Common myeloid progenitor, CD34-positive (primary cell): ENCODE results near the gene IQCC. TPM values are rescaled to one million over a fixed set of nuclear protein-coding genes. Genes with fewer than 3 reads are reported as not detected.
"Not testable (repeated sequence)": the region's sequence is repeated elsewhere in the genome, so short reads cannot be mapped to it uniquely, and the experiment has no call there.

Experiments used
- CTCF ChIA-PET: fragments of 350-600 bp; sonication (Branson Sonifier 250); formaldehyde crosslinking; loops from one replicate; lab custom pipeline; 2021; ENCODE audit warnings: antibody characterized with exemption; lab: Charles Lee
- POLR2A ChIA-PET: fragments of 350-600 bp; sonication (Branson Sonifier 250); formaldehyde crosslinking; loops from one replicate; lab custom pipeline; 2021; ENCODE audit warnings: antibody characterized with exemption; lab: Charles Lee
- DNase-seq, 3 donors: peaks; one replicate each; pipeline versions ENCODE4 v3.0.0 to v3.0.0-alpha.2; 2013
- H3K27ac ChIP-seq, 2 experiments: 1 replicate in 1 of 2; 2 replicates in 1 of 2; pipeline ENCODE4 v1.7.0; 2013; ENCODE audit warnings: inconsistent platforms in 2 of 2, low read length in 2 of 2, mild to moderate bottlenecking in 2 of 2, low read depth in 1 of 2, moderate library complexity in 1 of 2; ENCODE audit not compliant: severe bottlenecking in 2 of 2, insufficient read depth in 1 of 2, poor library complexity in 1 of 2
- H3K27me3 ChIP-seq, 5 experiments: replicated peaks in 2 of 5; 1 replicate in 3 of 5; 2 replicates in 2 of 5; pipeline versions ENCODE4 v1.6.1 to v1.7.0; 2013; ENCODE audit warnings: low read length in 4 of 5, mild to moderate bottlenecking in 2 of 5, moderate library complexity in 2 of 5, inconsistent platforms in 1 of 5; ENCODE audit not compliant: insufficient read depth in 5 of 5, control insufficient read depth in 4 of 5
- H3K36me3 ChIP-seq, 4 experiments: 1 replicate in 2 of 4; 2 replicates in 2 of 4; pipeline versions ENCODE4 v1.6.1 to v1.7.0; 2013; ENCODE audit warnings: low read length in 3 of 4, control low read depth in 1 of 4, mild to moderate bottlenecking in 1 of 4; ENCODE audit not compliant: control insufficient read depth in 4 of 4, insufficient read depth in 4 of 4
- H3K4me1 ChIP-seq, 4 experiments: 1 replicate in 3 of 4; 2 replicates in 1 of 4; pipeline versions ENCODE4 v1.6.1 to v1.7.1; 2013; ENCODE audit warnings: low read length in 3 of 4, mild to moderate bottlenecking in 3 of 4, control low read depth in 1 of 4, inconsistent platforms in 1 of 4, moderate library complexity in 1 of 4; ENCODE audit not compliant: control insufficient read depth in 4 of 4, insufficient read depth in 4 of 4; ENCODE audit errors: control extremely low read depth in 1 of 4
- H3K4me3 ChIP-seq, 7 experiments: 1 replicate in 4 of 7; 2 replicates in 3 of 7; pipeline versions ENCODE4 v1.5.1 to v1.7.0; 2013; ENCODE audit warnings: mild to moderate bottlenecking in 7 of 7, low read length in 6 of 7, moderate library complexity in 6 of 7, inconsistent platforms in 2 of 7, low read depth in 2 of 7, control low read depth in 1 of 7; ENCODE audit not compliant: insufficient read depth in 4 of 7, control insufficient read depth in 1 of 7; ENCODE audit errors: extremely low read depth in 1 of 7
- H3K9me3 ChIP-seq, 5 experiments: 1 replicate in 4 of 5; 2 replicates in 1 of 5; pipeline versions ENCODE4 v1.6.1 to v1.7.1; 2013; ENCODE audit warnings: low read length in 4 of 5, mild to moderate bottlenecking in 2 of 5, inconsistent platforms in 1 of 5, low read depth in 1 of 5, moderate library complexity in 1 of 5; ENCODE audit not compliant: control insufficient read depth in 4 of 5, insufficient read depth in 2 of 5; ENCODE audit errors: control extremely low read depth in 1 of 5
- WGBS: methylation state at CpG from one replicate; pipeline ENCODE4 v1.1.5; 2013; ENCODE audit not compliant: insufficient coverage; 5-methylcytosine and 5-hydroxymethylcytosine counted together
- polyA plus RNA-seq: library from polyadenylated mRNA; unstranded; fragments of 120-200 nt; gene quantifications from one replicate; pipeline ENCODE4 v1.2.1, GENCODE V29; 2013

IQCC gene
- 4.0 TPM for polyA plus RNA-seq

- H3K9me3 ChIP-seq = no peaks in the 10 kb centered on the region
- H3K4me1 ChIP-seq = peaks cover 3 to 36% (median 33%) of the 10 kb centered on the region in 4 experiments
- ChIA-PET CTCF (interaction anchor here (1.1 to 3.3 kb wide), 3 partner anchors 7 to 111 kb away, joined by 3 to 22 read pairs (median 4); no protein-coding TSS in a partner anchor), POLR2A (no interaction called here)
- peak; percentile 81 to 88 (median 87) for DNase-seq
- peak within 1 kb of the TSS; percentile 50 to 87 (median 82) for H3K4me3 ChIP-seq
- H3K27ac ChIP-seq = peak within 1 kb of the TSS; percentile 54 to 78
- 3% methylated on average over 65 of the region's 77 CpGs for WGBS
- no peaks in the 10 kb centered on the region for H3K27me3 ChIP-seq
- peaks cover 0 to 8% (median 7%) of the 10 kb centered on the region in 4 experiments for H3K36me3 ChIP-seq
Measured at GRCh38 chr1:32205401-32206370, at the start of gene IQCC. Gene IQCC (plus strand): TSS chr1:32205671. CDS start chr1:32205682, 11 bp downstream.

- Histone ChIP-seq H3K4me1 (no peaks in the 10 kb centered on the region), H3K4me3 (no peak overlapping the region), H3K27me3 (no peaks in the 10 kb centered on the region), H3K27ac (no peak overlapping the region), H3K9me3 (no peaks in the 10 kb centered on the region), H3K36me3 (peaks cover 39 to 84% (median 64%) of the 10 kb centered on the region in 4 experiments)
- no peak for DNase-seq
- WGBS = 100% methylated on average over 2 of the region's 3 CpGs
- POLR2A ChIA-PET = interaction anchor here (0.6 kb wide), 1 partner anchor 21 kb away, joined by 5 read pairs; no protein-coding TSS in a partner anchor
- CTCF ChIA-PET = no interaction called here
Measured at GRCh38 chr1:32159189-32159588, 46.3 kb upstream of the IQCC start.

- Histone ChIP-seq H3K4me1 (no peaks in the 10 kb centered on the region), H3K27me3 (no peaks in the 10 kb centered on the region), H3K27ac (no peak overlapping the region), H3K36me3 (peaks cover 21 to 78% (median 61%) of the 10 kb centered on the region in 4 experiments), H3K9me3 (no peaks in the 10 kb centered on the region), H3K4me3 (no peak overlapping the region)
- CTCF ChIA-PET = interaction anchor here (0.8 to 1.1 kb wide), 2 partner anchors 10 to 40 kb away, joined by 3 to 5 read pairs; no protein-coding TSS in a partner anchor
- POLR2A ChIA-PET = interaction anchor here (0.7 to 1.0 kb wide), 2 partner anchors 14 to 98 kb away, joined by 3 to 4 read pairs; no protein-coding TSS in a partner anchor
- DNase-seq = no peak
- no CpG with 5 or more reads among the region's 2 CpGs for WGBS
Measured at GRCh38 chr1:32163405-32163804, 42.1 kb upstream of the IQCC start.

- H3K9me3 ChIP-seq, H3K27ac ChIP-seq, CTCF ChIA-PET, POLR2A ChIA-PET, H3K4me1 ChIP-seq, DNase-seq, H3K27me3 ChIP-seq, H3K4me3 ChIP-seq: not testable (repeated sequence)
- H3K36me3 ChIP-seq = peaks cover 26 to 77% (median 63%) of the 10 kb centered on the region in 4 experiments
- 100% methylated on average over 6 of the region's 10 CpGs for WGBS
Measured at GRCh38 chr1:32165633-32166032, 39.8 kb upstream of the IQCC start.

GRCh38 chr1:32170991-32171390 is 34.5 kb upstream of the IQCC start:
- H3K27me3 ChIP-seq = no peaks in the 10 kb centered on the region
- 100% methylated on average over 1 of the region's 4 CpGs for WGBS
- H3K9me3 ChIP-seq = no peaks in the 10 kb centered on the region
- ChIA-PET POLR2A (no interaction called here), CTCF (interaction anchor here (1.1 kb wide), 1 partner anchor 30 kb away, joined by 5 read pairs; the partner anchor contains the start of gene CCDC28B)
- no peak for DNase-seq
- H3K4me3 ChIP-seq = no peak overlapping the region
- H3K27ac ChIP-seq = peak overlapping the region in 1 of 2 experiments; percentile 9
- H3K36me3 ChIP-seq = peaks cover 16 to 83% (median 48%) of the 10 kb centered on the region in 4 experiments
- H3K4me1 ChIP-seq = peaks cover 7 to 15% (median 9%) of the 10 kb centered on the region in 4 experiments

GRCh38 chr1:32172621-32173245 is 32.7 kb upstream of the IQCC start:
- H3K4me3 ChIP-seq = no peak overlapping the region
- H3K4me1 ChIP-seq = peaks cover 7 to 15% (median 9%) of the 10 kb centered on the region in 4 experiments
- POLR2A ChIA-PET = interaction anchor here (0.5 kb wide), 1 partner anchor 107 kb away, joined by 5 read pairs; no protein-coding TSS in a partner anchor
- CTCF ChIA-PET = interaction anchor here (0.7 to 0.9 kb wide), 3 partner anchors 20 to 239 kb away, joined by 3 read pairs; no protein-coding TSS in a partner anchor
- no CpG with 5 or more reads among the region's 1 CpG for WGBS
- no peaks in the 10 kb centered on the region for H3K27me3 ChIP-seq
- no peak overlapping the region for H3K27ac ChIP-seq
- DNase-seq = peak; percentile 14 to 62 (median 61)
- H3K36me3 ChIP-seq = peaks cover 13 to 72% (median 38%) of the 10 kb centered on the region in 4 experiments
- H3K9me3 ChIP-seq = no peaks in the 10 kb centered on the region
